SU-DHL-6 (cell line): ENCODE results near the gene CYB5B.

ENCODE experiments used
- H2AFZ ChIP-seq: fragments of 200-600 bp; sonication (generic); 2 replicates; pipeline ENCODE4 v1.6.1; 2014; ENCODE audit warnings: low read depth, mild to moderate bottlenecking, moderate library complexity, mixed read lengths, antibody characterized with exemption, low read length; ENCODE audit not compliant: severe bottlenecking
- H3F3A ChIP-seq: fragments of 200-600 bp; shearing (Covaris generic); 2 replicates; pipeline ENCODE4 v1.6.0; 2016; ENCODE audit warnings: antibody characterized with exemption, mild to moderate bottlenecking; ENCODE audit not compliant: insufficient read depth
- H3K27ac ChIP-seq: fragments of 200-600 bp; sonication (generic); 2 replicates; pipeline ENCODE4 v1.5.1; 2016; ENCODE audit warnings: low read depth, mild to moderate bottlenecking, low read length, moderate library complexity, mixed read lengths
- H3K27me3 ChIP-seq: fragments of 200-600 bp; sonication (generic), shearing (Covaris generic); 2 replicates; pipeline ENCODE4 v1.6.0; 2014; ENCODE audit warnings: mild to moderate bottlenecking, low read length
- H3K36me3 ChIP-seq: fragments of 200-600 bp; sonication (generic); 2 replicates; pipeline ENCODE4 v1.6.1; 2014; ENCODE audit warnings: mild to moderate bottlenecking, low read length, mixed read lengths
- H3K4me2 ChIP-seq: fragments of 300-600, 200-600 bp; shearing (Covaris generic), sonication (generic); 2 replicates; pipeline ENCODE4 v1.6.0; 2014; ENCODE audit warnings: low read length, low read depth, mild to moderate bottlenecking; ENCODE audit not compliant: poor library complexity, severe bottlenecking
- H3K4me3 ChIP-seq: fragments of 200-600 bp; sonication (generic); 2 replicates; pipeline ENCODE4 v1.5.1; 2014; ENCODE audit warnings: antibody characterized with exemption, low read length, mild to moderate bottlenecking, mixed read lengths; ENCODE audit not compliant: insufficient read depth, poor library complexity, severe bottlenecking
- H3K79me2 ChIP-seq: fragments of 200-600 bp; sonication (generic); 2 replicates; pipeline ENCODE4 v1.6.1; 2014; ENCODE audit warnings: mild to moderate bottlenecking, low read length, moderate library complexity; ENCODE audit not compliant: insufficient read depth
- H3K9ac ChIP-seq: fragments of 200-600 bp; sonication (generic); 2 replicates; pipeline ENCODE4 v1.7.0; 2014; ENCODE audit warnings: mild to moderate bottlenecking, low read length
- H3K9me2 ChIP-seq: fragments of 200-600 bp; sonication (generic); replicated peaks from 2 replicates; pipeline ENCODE4 v1.6.1; 2014; ENCODE audit warnings: low read length; ENCODE audit not compliant: insufficient read depth
- H3K9me3 ChIP-seq: fragments of 200-600 bp; sonication (generic); 2 replicates; pipeline ENCODE4 v1.6.1; 2014; ENCODE audit warnings: low read length, mixed read lengths; ENCODE audit not compliant: insufficient read depth
- H4K20me1 ChIP-seq: fragments of 200-600 bp; sonication (generic); 2 replicates; pipeline ENCODE4 v1.6.1; 2014; ENCODE audit warnings: low read depth, mild to moderate bottlenecking, antibody characterized with exemption, low read length, moderate library complexity, mixed read lengths
- CTCF ChIP-seq: fragments of 200-600 bp; sonication (generic); IDR thresholded peaks from one replicate; pipeline ENCODE4 v1.5.1; 2017; ENCODE audit warnings: antibody characterized with exemption, mild to moderate bottlenecking, low read length, moderate library complexity; ENCODE audit not compliant: insufficient read depth, poor library complexity, severe bottlenecking
- EZH2phosphoT487 ChIP-seq: fragments of 200-600 bp; sonication (generic), shearing (Covaris generic); conservative IDR thresholded peaks from 2 replicates; pipeline ENCODE4 v1.6.1; 2018; ENCODE audit warnings: mild to moderate bottlenecking, antibody characterized with exemption, low read length, moderate library complexity, mixed read lengths

Gene CYB5B

GRCh38 chr16:69474408-69474807, 50.0 kb downstream of the CYB5B start:
- Histone ChIP-seq H3K79me2 (no peaks in the 10 kb centered on the region), H3F3A (no peaks in the 10 kb centered on the region), H3K27ac (no peak overlapping the region), H3K9me3 (no peaks in the 10 kb centered on the region), H2AFZ (no peak overlapping the region), H3K27me3 (no peaks in the 10 kb centered on the region), H3K4me3 (no peak overlapping the region), H3K9me2 (no peaks in the 10 kb centered on the region), H4K20me1 (no peaks in the 10 kb centered on the region), H3K9ac (no peak overlapping the region), H3K36me3 (no peaks in the 10 kb centered on the region), H3K4me2 (no peak overlapping the region)
- no peak for TF ChIP-seq EZH2phosphoT487
- TF ChIP-seq CTCF, result no peak

GRCh38 chr16:69476920-69477443, 52.6 kb downstream of the CYB5B start:
- H3K79me2 ChIP-seq, result no peaks in the 10 kb centered on the region
- no peak for TF ChIP-seq CTCF
- no peak for TF ChIP-seq EZH2phosphoT487
- no peaks in the 10 kb centered on the region for H3F3A ChIP-seq
- no peak overlapping the region for H3K9ac ChIP-seq
- H3K9me2 ChIP-seq, result no peaks in the 10 kb centered on the region
- H3K4me2 ChIP-seq, result no peak overlapping the region
- no peaks in the 10 kb centered on the region for H4K20me1 ChIP-seq
- H3K4me3 ChIP-seq, result no peak overlapping the region
- H2AFZ ChIP-seq, result no peak overlapping the region
- no peaks in the 10 kb centered on the region for H3K9me3 ChIP-seq
- no peak overlapping the region for H3K27ac ChIP-seq
- no peaks in the 10 kb centered on the region for H3K36me3 ChIP-seq
- no peaks in the 10 kb centered on the region for H3K27me3 ChIP-seq

DNA sequence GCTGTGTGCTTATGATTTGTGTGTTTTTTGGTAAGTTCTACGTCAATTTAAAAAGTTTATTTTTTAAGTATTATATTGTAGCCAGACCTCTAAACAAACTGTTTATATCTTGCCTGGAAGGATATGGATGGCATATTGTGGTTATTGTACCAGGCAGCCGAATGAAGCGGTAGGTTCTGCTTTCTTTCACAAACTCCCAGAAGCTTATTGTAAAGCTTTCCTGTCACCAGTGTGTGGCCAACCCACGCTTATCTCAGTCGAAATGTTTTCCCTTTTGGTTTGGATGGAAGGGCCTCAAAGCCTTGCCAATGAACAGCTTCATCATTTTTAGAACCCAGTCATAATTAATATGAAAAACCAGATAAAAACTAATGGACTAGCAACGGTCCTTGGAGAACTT, 53.1 kb downstream of the CYB5B start:
- Histone ChIP-seq H3K9me2 (no peaks in the 10 kb centered on the region), H3K27me3 (no peaks in the 10 kb centered on the region), H3K4me2 (no peak overlapping the region), H3K36me3 (no peaks in the 10 kb centered on the region), H3K27ac (no peak overlapping the region), H3K9me3 (no peaks in the 10 kb centered on the region), H3F3A (no peaks in the 10 kb centered on the region), H3K79me2 (no peaks in the 10 kb centered on the region), H3K9ac (no peak overlapping the region), H4K20me1 (no peaks in the 10 kb centered on the region), H3K4me3 (no peak overlapping the region), H2AFZ (no peak overlapping the region)
- TF ChIP-seq EZH2phosphoT487 (no peak), CTCF (no peak)

- no peak overlapping the region for H2AFZ ChIP-seq
- H3K27ac ChIP-seq, result no peak overlapping the region
- no peak for TF ChIP-seq CTCF
- TF ChIP-seq EZH2phosphoT487, result no peak
- no peaks in the 10 kb centered on the region for H3K36me3 ChIP-seq
- no peaks in the 10 kb centered on the region for H3K27me3 ChIP-seq
- no peaks in the 10 kb centered on the region for H3K9me3 ChIP-seq
- H3K4me3 ChIP-seq, result no peak overlapping the region
- H3K79me2 ChIP-seq, result no peaks in the 10 kb centered on the region
- H3K9me2 ChIP-seq, result no peaks in the 10 kb centered on the region
- H3F3A ChIP-seq, result no peaks in the 10 kb centered on the region
- no peak overlapping the region for H3K4me2 ChIP-seq
- H4K20me1 ChIP-seq, result no peaks in the 10 kb centered on the region
- H3K9ac ChIP-seq, result no peak overlapping the region
These were observed 54.3 kb downstream of the CYB5B start for GRCh38 chr16:69478685-69479084.
